Activated CD4-positive, alpha-beta T cell treated with anti-CD3 and anti-CD28 coated beads, Interleukin-2, amount 50 U/mL, for 1 hour (primary cell): ENCODE data around the gene BHMT2.
A peak's percentile ranks its signal among the peaks of the same experiment; 100 is the strongest.

Source experiments
- DNase-seq: peaks from one replicate; pipeline ENCODE4 v3.0.0-alpha.2; 2020

BHMT2 gene, protein sequence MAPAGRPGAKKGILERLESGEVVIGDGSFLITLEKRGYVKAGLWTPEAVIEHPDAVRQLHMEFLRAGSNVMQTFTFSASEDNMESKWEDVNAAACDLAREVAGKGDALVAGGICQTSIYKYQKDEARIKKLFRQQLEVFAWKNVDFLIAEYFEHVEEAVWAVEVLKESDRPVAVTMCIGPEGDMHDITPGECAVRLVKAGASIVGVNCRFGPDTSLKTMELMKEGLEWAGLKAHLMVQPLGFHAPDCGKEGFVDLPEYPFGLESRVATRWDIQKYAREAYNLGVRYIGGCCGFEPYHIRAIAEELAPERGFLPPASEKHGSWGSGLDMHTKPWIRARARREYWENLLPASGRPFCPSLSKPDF

DNA sequence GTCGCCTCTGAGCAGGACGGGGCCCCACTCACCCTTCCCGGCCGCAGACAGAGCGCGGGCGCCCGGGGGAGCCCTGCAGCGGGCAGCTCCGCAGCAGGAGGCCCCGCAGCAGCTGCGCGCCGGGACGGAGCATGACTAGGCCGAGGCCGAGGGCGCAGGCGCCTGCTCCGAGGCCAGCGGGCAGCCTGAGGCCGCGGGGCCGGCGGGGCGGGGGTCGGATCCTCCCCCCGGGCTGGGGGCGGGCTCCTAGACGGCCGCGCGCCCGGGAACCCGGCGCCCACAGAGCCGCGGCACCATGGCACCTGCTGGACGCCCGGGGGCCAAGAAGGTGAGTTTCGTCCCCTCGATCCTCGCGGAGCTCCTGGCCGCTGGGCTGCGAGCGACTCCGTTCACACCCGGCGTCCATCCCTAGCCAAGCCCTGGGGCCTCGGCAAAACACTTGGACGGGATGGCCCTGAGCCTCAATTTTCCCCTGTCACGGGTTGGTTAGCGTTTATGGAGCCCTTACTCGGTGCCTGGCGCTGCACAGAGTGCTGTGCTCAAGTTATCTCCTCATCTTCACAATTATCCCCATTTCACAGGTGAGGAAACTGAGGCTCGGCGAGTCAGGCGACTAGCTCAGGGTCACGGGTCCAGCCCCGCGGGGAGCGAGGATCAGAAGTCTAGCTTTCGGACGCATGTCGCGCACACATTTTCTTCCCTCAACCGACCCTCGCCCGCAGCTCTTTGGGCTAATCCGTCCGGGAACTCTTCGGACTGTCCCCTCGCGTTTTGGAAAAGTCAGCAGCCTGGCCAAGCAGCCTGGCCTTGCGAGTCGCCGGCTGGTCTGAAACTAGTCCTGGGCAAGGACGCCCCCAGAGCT is at the start of gene BHMT2, which contains the start of gene DMGDH:
Gene BHMT2 (plus strand): TSS at position 280 of the 862 bp plus-strand sequence. CDS start 16 bp downstream, at position 296.
Gene DMGDH (minus strand): TSS at position 187 of the 862 bp plus-strand sequence. CDS start 54 bp downstream, at position 133.
- no peak for DNase-seq

DNA sequence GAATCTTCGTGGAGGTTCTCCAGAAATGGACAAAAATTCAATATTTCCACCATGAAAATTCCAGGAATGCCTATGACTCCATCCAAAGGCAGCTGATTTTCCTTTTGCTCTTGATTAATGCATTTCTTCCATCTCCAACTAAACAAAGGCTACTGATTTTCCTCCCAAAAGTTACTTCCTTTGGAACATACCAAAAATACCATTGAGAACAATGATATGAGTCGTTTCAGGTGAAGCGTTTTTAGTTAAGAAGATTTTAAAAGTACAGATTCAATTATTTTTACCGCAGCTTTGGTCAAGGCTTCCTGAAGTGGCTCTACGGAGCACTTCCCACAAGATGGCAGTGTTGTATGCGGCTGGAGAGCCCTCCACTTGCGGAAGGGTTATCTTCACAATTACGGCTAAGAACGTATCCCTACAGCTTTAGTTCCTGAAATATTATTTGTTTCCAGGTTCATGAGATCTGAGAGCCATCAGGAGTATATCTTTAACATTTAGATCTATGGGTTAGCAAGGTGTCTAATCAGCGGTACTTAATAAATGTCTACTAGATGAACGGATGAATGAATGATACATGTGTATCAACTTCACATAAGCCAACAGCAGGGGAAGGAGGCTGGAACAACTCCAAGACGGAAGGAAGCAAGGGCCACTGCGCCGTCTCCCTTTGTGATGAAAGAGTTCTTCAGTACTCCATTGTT is 48.6 kb upstream of the BHMT2 start:
- DNase-seq: peak; percentile 12

DNA sequence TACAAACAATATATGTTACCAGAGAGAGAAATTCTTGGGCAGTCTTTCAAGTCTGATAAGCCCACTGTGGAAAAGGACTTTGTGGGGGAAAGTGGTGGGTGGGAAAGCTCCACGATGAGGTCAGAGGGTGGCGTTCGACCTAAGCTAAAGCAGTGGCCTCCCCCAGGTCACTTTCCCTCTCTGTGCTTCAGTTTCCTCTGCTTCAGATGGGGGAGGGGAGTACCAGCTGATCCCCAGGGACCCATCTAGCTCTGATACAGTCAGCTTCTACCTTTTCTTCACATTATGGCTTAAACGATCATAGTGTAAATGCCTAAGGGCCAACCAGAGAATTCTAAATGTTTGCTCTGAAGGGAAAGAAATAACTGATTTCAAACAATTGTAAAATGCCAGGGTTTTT is 47.8 kb upstream of the BHMT2 start:
- no peak for DNase-seq

DNA sequence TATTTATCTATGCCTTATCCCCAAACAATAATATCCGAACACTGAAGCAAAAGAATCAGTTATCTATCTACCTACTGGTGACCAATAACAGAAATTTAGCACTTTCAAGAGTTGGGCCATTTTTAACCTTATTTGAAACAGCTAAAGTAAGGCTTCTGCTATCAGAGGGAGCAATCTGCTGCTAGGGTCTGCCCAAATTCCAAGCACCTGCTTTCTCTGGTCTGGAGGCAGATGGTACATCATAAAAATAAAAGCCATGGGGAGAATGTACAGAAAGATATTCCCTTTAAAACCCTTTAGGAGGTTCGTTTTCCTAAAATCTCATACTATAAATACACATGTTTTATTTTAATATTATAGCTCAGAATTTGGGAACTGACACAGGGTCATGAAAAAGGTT is 46.8 kb upstream of the BHMT2 start:
- DNase-seq: no peak

DNA sequence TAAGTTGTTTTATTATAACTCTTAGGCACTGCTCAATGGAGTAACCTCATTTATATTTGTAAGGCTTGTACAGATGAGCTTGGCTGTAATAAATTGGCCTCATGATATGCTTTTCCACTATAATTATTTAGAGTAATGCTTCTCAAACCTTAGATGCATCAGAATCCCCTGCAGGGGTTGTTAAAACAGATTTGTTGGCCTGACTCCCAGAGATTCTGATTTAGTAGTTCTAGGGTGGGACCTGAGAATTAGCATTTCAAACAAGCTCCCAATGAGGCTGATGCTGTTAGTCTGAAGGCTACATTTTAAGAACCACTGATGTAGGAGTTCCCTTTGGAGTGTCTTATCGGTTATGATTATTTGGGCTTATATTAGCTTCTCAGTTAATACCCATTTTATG is 46.2 kb upstream of the BHMT2 start:
- no peak for DNase-seq

DNA sequence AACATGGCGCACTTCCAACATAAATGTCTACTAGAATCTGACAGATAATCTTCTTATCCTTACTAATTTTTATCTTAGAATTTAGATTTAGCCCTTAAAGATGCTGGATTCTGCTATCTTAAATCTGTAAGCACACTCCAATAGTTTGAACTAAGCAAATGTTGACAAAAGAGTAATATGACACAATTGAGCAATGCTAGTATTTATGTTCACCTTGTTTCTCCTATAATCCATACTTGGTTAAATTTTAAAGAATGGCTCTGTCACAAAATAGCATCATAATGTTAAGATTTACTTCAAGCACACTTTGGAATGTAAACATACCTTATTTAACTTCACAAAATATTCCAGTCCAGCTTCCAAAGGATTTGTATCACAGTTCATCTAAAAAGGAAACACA is 45.6 kb upstream of the BHMT2 start:
- DNase-seq: no peak

DNA sequence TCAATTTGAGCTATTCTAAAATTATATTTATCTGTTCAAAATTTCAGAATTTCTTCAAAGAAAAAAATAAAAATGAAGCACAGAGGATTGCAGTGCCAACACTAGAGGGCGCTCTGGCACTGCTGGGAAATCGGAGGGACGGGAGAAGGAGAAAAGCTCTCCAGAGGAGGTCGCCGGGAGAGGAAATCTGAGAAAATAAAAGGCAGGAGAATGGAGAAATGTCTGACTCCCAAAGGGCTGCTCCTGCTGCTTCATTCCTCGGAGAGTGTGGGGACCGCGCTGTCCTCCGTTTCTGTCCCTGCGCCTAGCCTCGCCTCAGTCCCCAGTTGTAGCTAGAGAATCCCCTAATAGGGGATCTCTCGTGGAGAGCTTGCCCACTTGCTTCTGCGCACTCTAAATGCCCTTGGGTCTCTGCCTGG is 44.5 kb upstream of the BHMT2 start:
- DNase-seq: peak; percentile 46

DNA sequence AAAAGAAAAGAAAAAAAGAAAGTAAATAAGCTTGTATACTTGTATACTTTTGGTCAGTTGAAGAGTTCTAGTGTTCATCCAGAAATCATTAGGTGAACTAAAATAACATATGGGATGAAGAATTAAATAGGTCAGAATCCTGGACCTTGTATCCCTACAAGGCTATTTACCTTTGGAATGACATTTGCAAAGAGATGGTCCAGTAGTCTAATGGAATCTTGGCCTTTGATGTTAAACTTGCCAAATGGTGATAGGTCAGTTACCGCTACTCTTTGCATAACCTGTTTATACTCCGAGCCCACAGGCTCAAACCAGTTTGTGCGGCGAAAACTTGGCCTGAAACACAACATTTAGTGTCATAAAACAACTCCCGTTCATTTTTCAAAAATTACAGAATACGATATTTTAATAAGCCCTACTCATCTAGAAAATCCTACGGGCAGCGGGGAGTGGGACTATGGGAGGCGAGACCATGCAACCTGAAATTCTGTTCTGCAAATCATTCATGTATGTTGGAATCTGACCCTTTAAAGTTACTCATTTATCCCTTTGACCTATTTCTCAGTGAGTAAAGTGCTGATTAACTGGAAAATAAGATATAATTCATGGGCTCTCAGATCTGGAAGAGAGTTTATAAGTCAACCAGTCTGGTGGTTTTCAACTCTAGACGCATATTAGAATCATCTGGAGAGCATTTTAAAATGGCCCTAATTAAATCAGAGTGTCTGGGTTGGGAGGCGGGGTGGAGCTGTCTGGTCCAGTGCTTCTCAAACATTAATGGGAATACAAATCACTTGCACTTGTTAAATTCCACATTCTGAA is 38.7 kb upstream of the BHMT2 start:
- no peak for DNase-seq

DNA sequence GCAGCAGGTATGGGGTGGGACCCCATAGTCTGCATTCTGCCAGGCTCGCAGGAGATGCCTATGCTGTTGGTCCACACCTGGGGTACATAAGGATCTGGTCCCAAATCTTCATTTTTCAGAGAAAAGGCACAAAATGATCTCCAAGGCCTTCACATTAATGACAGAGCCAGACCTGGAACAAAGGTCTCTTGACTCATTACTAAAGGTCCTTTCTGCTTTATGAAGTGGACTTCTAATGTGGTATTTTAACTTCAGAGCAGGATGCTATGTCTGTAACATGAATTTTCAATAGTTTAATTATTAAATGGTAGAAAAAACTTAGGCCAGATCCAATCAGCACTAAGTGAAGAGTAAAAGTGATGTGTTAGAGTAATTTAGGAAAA is 38.1 kb upstream of the BHMT2 start:
- no peak for DNase-seq

DNA sequence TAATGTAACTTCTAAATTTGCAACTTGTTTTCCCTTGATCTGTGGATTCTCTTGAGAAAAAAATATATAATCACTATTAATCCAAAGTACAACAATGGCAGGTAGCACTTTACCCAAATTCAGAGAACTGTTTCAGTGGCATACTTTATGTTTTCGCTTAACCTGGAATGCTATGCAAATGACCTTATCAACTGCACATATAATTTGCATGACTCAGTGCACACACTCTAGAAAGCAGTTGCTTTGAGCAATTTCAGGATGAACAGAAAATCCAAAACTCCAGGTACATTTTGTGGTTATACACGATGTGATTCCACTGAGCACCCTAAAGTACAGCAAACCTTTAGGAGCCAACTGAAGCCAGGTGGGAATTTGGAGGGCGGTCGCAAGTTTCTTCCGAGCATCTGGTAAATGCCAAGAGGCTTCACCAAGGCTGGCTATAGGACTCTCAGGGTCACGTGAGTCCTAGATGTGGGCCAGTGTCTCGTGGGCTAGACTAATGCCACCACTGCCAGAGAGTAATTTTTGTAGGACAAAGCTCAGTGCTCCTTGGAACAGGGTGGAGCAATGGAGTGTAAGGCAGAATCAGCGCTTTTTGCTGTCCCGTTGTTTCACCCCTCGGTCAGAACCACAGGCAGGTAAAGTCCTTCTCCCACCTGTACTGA is 37.4 kb upstream of the BHMT2 start:
- no peak for DNase-seq

DNA sequence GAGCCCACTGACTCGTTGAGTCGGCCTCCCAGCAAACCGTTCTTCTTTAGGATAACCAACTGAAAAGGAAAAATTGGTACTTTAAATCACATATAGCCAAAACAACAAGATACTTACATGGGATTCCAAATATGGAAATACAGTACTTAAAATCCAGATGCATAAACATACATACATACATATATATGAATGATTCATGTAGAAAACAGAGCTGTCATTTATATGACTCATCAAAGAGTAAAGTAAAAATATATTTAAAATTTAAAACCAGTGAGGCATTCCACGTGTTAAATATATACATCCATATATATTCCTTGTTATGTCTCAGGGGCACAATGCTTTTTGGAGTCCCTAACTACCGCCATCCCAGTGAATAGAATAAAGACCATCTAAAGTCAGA is 36.8 kb upstream of the BHMT2 start:
- DNase-seq: no peak

DNA sequence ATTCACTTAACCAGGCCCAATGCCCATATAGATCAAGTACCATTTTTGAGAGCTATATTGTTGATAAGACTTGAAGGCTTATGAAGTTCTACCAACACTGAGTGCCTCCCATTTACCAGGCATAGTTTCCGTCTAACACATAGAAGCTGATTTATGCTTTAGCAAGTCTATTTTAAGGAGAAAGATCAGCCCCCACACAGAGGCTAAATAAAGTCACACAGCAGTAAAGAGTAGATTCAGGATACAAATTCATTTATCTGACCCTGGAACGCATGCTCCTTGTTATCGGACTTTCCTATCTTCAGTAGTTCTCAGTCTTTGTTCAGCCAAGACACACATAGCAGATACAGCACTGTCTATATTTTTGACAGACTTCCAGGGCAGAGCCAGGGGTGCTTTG is 34.3 kb upstream of the BHMT2 start:
- DNase-seq: no peak

DNA sequence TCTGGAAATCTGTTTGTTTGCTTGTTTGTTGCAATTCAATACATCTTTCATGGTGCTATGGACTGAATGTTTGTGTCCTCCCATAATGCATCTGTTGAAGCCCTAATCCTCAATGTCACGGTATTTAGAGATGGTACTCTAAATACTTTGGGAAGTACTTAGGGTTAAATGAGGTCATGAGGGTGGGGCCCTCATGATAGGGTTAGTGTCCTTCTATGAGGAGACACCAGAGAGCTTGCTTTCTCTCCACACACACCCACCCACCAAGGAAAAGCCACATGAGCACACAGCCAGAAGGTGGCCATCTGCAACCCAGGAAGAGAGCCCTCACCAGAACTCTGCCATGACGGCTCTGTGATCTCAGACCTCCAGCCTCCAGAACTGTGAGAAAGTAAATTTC is 32.8 kb upstream of the BHMT2 start:
- no peak for DNase-seq

DNA sequence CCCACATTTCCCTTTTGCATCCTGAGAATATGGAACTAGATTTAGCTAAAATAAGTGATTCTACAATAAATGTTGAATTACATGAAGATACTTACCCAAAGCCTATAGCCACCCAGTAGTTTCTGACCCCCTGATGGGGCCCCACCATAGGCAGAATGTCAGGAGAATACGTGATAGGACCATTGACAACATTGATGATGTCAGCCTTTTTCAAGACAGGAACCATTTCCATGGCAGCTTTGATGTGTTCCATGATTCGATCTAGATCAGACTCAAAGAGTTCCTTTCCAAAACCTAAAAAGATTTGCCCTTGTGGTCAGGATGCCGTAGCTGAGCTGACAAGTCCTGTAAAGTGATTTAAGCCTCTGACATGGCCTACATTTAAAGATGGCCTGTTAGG is 27.4 kb upstream of the BHMT2 start:
- DNase-seq: no peak

DNA sequence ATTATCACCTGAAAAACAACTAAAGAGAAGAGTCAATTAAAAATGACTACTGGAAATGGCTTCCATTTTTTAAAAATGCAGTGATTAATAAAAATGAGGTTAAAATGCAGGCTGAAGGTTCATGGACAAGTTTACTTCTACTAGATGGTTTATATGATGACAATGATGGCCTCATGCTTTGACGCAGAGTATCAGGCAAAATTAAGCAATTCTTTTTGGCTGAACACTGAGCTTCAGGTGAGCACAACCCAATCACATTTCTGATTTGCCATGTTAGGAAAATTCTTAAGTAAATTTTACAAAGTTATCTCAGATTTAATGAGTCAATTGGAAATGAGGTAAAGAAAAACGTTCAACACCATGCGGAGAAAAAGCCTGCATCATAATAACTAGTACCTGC is 22.4 kb upstream of the BHMT2 start:
- DNase-seq: no peak

DNA sequence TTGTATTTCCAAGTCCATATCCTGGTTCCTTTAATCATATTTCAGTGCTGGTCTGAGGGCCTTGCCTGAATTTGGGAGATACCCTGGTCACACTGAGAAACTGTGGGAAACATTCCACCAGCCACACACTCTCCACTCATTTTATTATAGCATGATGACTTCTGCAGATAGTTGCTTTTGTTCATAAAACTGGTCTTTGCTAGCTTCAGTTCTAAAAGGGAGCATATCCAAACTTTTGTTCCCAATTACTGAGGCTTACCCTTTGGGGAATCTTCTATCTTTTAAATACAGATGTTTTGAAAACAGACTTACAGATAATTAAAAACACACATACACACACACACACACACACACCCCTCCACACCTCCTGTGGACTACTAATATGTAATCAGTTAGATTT is 21.1 kb upstream of the BHMT2 start:
- no peak for DNase-seq

DNA sequence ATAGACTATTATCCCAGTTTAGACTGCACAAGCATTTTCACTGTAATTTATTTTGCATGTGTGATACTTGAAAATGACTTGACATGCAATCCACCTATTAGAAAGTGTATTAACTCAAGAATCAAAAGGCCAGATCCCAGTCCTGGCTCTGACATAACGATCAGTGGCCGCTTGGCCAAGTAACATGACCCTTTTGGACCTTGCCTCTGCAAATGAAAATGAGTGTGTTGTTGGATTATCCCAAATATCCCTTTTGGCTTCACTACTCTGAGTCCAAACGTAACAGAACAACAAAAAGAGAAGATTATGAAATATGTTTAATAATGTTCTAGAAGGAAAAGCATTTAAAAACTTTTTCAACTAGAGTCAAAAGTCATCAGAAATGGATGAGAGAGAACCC is 19.1 kb upstream of the BHMT2 start:
- DNase-seq: no peak

DNA sequence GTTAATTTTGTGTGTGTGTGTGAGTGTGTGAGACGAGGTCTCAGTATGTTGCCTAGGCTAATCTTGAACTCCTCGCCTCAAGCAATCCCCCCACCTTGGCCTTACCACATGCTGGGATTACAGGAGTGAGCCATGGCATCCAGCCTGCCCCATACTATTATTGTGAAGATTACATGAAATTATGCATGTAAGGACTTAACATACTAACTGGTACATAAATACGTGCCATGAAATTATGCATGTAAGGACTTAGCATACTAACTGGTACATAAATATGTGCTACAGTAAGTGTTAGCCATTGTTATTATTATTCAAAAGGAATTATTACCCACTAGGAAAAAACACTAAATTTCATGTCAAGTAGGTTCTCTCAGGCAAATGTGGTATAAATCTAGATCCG is 16.2 kb upstream of the BHMT2 start:
- no peak for DNase-seq

DNA sequence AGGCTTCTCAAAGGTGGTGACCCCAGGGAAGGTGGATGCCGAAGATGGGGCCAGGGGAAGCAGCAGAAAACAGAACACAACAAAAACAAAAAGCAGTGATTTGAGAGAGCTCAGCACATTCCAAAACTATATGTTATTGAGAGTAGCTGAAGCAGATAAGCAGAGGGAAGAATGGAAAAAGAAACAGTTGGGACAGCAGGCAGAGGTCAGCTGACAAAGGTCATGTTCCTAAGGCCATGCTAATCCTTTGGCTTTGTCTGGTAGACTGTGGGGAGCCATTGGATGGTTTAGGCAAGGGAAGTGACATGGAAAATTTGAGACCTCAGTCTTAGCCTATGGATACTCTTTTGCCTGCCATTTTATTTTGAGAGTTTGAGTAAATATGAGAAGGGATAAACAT is 14.6 kb upstream of the BHMT2 start:
- no peak for DNase-seq

DNA sequence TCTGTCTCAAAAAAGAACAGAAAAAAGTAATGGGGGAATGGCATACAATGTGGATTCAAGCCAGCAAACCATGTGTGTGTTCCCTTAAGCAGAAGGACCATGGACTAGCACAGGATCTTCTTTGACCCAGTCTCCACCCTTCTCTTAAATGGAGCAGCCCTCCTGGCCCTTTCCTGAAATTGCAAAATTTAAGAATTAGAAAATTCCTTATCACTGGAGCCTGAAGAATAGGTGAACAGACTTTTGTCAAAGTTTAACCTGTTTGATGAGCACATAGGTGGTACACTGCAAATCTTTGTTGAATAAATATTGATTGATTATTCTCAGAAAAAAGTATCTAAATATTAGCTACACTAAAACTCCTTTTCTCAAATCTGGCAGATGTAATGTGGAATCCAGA is 12.7 kb upstream of the BHMT2 start:
- no peak for DNase-seq

DNA sequence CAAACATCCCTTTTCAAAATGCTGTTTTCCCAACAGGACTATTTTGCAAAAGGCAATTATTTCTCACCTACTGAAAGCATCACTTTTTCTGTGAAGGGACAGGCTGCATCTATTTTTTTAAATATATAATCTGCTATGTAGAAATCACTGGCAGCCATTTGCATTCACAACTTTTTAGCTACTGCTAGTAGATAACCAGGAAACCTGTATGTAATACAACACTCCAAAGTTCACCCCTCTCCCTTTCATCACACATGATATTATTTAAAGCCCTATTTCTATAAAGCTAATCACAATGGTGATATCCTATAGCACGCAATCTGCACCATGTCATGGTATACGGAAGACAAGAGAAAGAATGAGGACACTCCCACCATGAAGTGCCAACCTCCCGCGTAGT is 9.9 kb upstream of the BHMT2 start:
- no peak for DNase-seq

DNA sequence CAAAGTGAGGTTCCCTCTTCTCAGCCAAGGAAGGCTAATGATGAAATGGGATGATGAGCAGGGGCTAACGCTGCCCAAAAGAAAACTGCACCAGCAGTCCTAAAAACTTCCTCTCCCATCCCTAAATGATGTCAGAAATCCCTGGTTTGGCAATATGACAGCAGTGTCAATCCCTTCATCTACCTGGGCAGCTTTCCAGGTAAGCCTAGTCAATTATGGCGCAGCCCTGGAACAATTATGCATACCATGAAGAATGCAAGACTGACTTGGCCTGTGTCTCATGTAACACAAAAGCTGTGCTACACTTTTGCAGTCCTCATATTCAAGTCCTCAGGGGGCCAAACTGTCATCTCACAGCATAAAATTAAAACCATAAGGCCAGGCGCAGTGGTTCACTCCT is 7.1 kb upstream of the BHMT2 start:
- no peak for DNase-seq
